ENCODE data around the gene RAB11A.

RAB11A gene

DNA sequence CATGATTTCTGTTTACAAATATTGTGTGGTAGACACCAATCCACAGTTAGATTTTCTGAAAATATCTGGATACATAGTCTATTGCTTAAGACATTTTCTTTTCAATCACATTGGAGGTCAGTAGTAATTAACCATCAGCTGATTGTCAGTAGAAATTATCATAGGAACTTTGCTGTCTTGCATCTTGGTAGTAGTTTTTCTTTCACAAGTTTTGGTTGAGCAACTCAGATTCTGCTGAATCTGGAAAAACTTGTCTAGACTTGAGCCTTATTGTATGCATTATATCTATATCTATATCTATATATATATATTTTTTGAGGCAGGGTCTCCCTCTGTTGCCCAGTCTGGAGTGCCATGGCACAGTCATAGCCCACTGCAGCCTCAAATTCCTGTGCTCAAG lies 4.0 kb downstream of the RAB11A start:
- Histone ChIP-seq H3K9me3 (ENCODE audit: insufficient read depth, low read length) (no peaks in the 10 kb centered on the region), H3K27me3 (ENCODE audit: low read depth, low read length) (no peaks in the 10 kb centered on the region), H3K4me3 (ENCODE audit: low read length) (no peak overlapping the region), H3K4me1 (ENCODE audit: low read length) (peaks cover 16% of the 10 kb centered on the region), H2AFZ (ENCODE audit: low read depth, low read length) (no peak overlapping the region), H3K79me2 (ENCODE audit: low read length) (peaks cover 63% of the 10 kb centered on the region), H3K27ac (ENCODE audit: low read length) (no peak overlapping the region), H3K9ac (ENCODE audit: low read length) (no peak overlapping the region), H4K20me1 (ENCODE audit: insufficient read depth, low read length) (peaks cover 27% of the 10 kb centered on the region), H3K36me3 (replicated peaks; ENCODE audit: low read depth, low read length) (peaks cover 11% of the 10 kb centered on the region), H3K4me2 (ENCODE audit: low read length) (no peak overlapping the region)
- no peak for TF ChIP-seq EZH2phosphoT487 (IDR thresholded peaks at IDR 0.05; ENCODE audit: low read depth)
- TF ChIP-seq, protein P1, sequence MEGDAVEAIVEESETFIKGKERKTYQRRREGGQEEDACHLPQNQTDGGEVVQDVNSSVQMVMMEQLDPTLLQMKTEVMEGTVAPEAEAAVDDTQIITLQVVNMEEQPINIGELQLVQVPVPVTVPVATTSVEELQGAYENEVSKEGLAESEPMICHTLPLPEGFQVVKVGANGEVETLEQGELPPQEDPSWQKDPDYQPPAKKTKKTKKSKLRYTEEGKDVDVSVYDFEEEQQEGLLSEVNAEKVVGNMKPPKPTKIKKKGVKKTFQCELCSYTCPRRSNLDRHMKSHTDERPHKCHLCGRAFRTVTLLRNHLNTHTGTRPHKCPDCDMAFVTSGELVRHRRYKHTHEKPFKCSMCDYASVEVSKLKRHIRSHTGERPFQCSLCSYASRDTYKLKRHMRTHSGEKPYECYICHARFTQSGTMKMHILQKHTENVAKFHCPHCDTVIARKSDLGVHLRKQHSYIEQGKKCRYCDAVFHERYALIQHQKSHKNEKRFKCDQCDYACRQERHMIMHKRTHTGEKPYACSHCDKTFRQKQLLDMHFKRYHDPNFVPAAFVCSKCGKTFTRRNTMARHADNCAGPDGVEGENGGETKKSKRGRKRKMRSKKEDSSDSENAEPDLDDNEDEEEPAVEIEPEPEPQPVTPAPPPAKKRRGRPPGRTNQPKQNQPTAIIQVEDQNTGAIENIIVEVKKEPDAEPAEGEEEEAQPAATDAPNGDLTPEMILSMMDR (IDR thresholded peaks at IDR 0.05; ENCODE audit: low read depth, low read length), result no peak

DNA sequence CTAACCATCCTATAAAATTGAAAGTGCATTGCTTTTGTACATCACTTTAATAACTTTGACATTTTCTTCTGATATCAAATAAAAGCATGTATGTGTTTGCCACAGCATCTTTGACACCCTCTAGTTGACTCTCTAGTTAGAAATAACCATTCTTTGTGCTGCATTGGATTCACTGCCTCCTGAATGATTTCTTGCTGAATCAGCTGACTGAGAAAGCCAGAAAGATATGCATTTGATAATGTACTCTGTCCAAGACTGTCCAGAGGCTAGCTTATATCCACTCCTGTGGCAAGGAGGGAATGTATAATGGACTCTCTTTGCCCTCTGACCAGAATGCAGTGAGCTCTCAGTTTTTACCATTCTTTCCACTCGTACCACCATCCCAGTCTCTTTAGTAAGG lies 6.2 kb downstream of the RAB11A start:
- Histone ChIP-seq H3K4me3 (ENCODE audit: low read length) (no peak overlapping the region), H4K20me1 (ENCODE audit: insufficient read depth, low read length) (peaks cover 27% of the 10 kb centered on the region), H3K9ac (ENCODE audit: low read length) (no peak overlapping the region), H2AFZ (ENCODE audit: low read depth, low read length) (no peak overlapping the region), H3K36me3 (replicated peaks; ENCODE audit: low read depth, low read length) (peaks cover 23% of the 10 kb centered on the region), H3K4me2 (ENCODE audit: low read length) (no peak overlapping the region), H3K79me2 (ENCODE audit: low read length) (peaks cover 51% of the 10 kb centered on the region), H3K27ac (ENCODE audit: low read length) (no peak overlapping the region), H3K9me3 (ENCODE audit: insufficient read depth, low read length) (no peaks in the 10 kb centered on the region), H3K4me1 (ENCODE audit: low read length) (peaks cover 11% of the 10 kb centered on the region), H3K27me3 (ENCODE audit: low read depth, low read length) (no peaks in the 10 kb centered on the region)
- no peak for TF ChIP-seq EZH2phosphoT487 (IDR thresholded peaks at IDR 0.05; ENCODE audit: low read depth)

DNA sequence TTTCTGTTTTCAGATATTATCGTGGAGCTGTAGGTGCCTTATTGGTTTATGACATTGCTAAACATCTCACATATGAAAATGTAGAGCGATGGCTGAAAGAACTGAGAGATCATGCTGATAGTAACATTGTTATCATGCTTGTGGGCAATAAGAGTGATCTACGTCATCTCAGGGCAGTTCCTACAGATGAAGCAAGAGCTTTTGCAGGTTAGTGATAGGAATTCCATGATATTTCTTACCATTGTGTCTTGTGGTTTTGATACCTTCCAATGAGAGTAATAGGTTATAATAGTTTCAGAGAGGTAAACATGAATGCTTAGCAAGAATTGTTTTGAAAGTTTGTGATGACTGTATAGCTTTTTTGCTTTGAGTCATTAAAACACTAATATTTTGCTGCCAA lies 8.5 kb downstream of the RAB11A start:
- Histone ChIP-seq H3K4me1 (ENCODE audit: low read length) (no peaks in the 10 kb centered on the region), H3K36me3 (replicated peaks; ENCODE audit: low read depth, low read length) (peaks cover 32% of the 10 kb centered on the region), H3K27ac (ENCODE audit: low read length) (no peak overlapping the region), H3K9ac (ENCODE audit: low read length) (no peak overlapping the region), H2AFZ (ENCODE audit: low read depth, low read length) (no peak overlapping the region), H3K4me3 (ENCODE audit: low read length) (no peak overlapping the region), H3K4me2 (ENCODE audit: low read length) (no peak overlapping the region), H3K27me3 (ENCODE audit: low read depth, low read length) (no peaks in the 10 kb centered on the region), H3K9me3 (ENCODE audit: insufficient read depth, low read length) (no peaks in the 10 kb centered on the region), H4K20me1 (ENCODE audit: insufficient read depth, low read length) (peaks cover 16% of the 10 kb centered on the region; the same call in 1 of the 2 replicates), H3K79me2 (ENCODE audit: low read length) (peaks cover 28% of the 10 kb centered on the region)
- TF ChIP-seq EZH2phosphoT487 (IDR thresholded peaks at IDR 0.05; ENCODE audit: low read depth), result no peak
- TF ChIP-seq, protein P1 (IDR thresholded peaks at IDR 0.05; ENCODE audit: low read depth, low read length), result no peak

DNA sequence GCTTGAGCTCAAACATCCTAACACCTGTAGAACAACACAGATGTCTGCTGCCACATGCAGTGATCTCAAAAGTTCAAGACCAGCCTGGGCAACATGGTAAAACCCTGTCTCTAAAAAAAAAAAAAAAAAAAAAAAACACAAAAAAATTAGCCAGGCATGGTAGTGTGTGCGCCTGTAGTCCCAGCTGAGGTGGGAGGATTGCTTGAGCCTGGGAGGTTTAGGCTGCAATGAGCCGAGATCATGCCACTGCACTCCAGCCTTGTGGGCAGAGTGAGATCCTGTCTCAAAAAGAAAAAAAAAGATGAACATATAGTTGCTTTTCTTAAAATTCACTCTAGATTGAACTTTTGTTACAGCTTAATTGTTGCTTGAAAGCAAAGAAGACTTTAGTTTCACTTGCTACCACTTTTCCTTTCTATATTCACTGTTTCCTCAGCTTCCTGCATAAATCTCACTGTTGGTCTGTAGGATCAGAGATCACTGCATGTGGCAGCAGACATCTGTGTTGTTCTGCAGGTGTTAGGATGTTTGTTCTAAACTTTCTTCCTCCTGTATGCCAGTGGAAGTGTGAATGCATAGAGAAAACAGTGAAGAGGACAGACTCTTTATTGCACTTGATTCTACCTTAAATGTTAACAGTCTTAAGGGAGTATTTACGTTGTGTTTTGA lies 12.6 kb downstream of the RAB11A start:
- no peak overlapping the region for H3K9ac ChIP-seq (ENCODE audit: low read length)
- peaks cover 51% of the 10 kb centered on the region for H3K36me3 ChIP-seq (replicated peaks; ENCODE audit: low read depth, low read length)
- H3K4me3 ChIP-seq (ENCODE audit: low read length), result no peak overlapping the region
- H4K20me1 ChIP-seq (ENCODE audit: insufficient read depth, low read length), result peaks cover 17% of the 10 kb centered on the region; the same call in 1 of the 2 replicates
- H2AFZ ChIP-seq (ENCODE audit: low read depth, low read length), result no peak overlapping the region
- H3K79me2 ChIP-seq (ENCODE audit: low read length), result no peaks in the 10 kb centered on the region
- H3K27me3 ChIP-seq (ENCODE audit: low read depth, low read length), result no peaks in the 10 kb centered on the region
- no peaks in the 10 kb centered on the region for H3K9me3 ChIP-seq (ENCODE audit: insufficient read depth, low read length)
- H3K4me1 ChIP-seq (ENCODE audit: low read length), result peaks cover 14% of the 10 kb centered on the region
- H3K27ac ChIP-seq (ENCODE audit: low read length), result no peak overlapping the region
- TF ChIP-seq, protein P1 (IDR thresholded peaks at IDR 0.05; ENCODE audit: low read depth, low read length), result no peak
- no peak for TF ChIP-seq EZH2phosphoT487 (IDR thresholded peaks at IDR 0.05; ENCODE audit: low read depth)
- no peak overlapping the region for H3K4me2 ChIP-seq (ENCODE audit: low read length)
